ENCODE data around the gene OPRL1.
"Not testable (repeated sequence)": the region's sequence is repeated elsewhere in the genome, so short reads cannot be mapped to it uniquely, and the experiment has no call there.

OPRL1 gene

DNA sequence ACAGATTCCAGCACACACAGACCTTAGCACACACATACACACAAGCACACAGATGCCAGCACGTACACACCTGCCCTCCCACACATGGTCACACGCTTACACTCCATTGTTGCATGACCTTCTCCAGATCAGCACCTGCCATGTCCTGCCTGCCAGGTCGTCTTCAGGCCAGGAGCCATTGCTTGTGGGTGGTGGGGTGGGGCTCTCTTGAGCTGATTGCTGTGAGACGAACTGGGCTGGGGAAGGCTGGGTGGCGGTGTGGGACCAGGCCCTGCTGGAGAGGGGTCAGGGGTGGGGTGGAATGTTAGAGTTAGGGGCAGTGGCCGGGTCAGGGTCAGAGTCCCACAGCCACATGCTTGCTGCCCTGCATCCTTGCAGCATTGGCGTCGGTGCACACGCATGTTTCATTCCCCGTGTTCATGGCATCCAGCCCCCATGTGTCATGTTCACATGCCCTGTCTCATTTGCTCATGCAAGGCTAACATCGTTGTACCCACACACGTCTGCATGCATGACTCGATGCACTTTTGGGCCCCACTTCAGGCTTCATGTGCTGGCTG lies 34.0 kb downstream of the OPRL1 start:
- FAIRE-seq = no peak
- no peak for DNase-seq (ENCODE audit: insufficient read length, low spot score)
- TF ChIP-seq, protein P1, sequence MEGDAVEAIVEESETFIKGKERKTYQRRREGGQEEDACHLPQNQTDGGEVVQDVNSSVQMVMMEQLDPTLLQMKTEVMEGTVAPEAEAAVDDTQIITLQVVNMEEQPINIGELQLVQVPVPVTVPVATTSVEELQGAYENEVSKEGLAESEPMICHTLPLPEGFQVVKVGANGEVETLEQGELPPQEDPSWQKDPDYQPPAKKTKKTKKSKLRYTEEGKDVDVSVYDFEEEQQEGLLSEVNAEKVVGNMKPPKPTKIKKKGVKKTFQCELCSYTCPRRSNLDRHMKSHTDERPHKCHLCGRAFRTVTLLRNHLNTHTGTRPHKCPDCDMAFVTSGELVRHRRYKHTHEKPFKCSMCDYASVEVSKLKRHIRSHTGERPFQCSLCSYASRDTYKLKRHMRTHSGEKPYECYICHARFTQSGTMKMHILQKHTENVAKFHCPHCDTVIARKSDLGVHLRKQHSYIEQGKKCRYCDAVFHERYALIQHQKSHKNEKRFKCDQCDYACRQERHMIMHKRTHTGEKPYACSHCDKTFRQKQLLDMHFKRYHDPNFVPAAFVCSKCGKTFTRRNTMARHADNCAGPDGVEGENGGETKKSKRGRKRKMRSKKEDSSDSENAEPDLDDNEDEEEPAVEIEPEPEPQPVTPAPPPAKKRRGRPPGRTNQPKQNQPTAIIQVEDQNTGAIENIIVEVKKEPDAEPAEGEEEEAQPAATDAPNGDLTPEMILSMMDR (IDR thresholded peaks at IDR 0.05; ENCODE audit: insufficient read depth, missing control alignments) = no peak

DNA sequence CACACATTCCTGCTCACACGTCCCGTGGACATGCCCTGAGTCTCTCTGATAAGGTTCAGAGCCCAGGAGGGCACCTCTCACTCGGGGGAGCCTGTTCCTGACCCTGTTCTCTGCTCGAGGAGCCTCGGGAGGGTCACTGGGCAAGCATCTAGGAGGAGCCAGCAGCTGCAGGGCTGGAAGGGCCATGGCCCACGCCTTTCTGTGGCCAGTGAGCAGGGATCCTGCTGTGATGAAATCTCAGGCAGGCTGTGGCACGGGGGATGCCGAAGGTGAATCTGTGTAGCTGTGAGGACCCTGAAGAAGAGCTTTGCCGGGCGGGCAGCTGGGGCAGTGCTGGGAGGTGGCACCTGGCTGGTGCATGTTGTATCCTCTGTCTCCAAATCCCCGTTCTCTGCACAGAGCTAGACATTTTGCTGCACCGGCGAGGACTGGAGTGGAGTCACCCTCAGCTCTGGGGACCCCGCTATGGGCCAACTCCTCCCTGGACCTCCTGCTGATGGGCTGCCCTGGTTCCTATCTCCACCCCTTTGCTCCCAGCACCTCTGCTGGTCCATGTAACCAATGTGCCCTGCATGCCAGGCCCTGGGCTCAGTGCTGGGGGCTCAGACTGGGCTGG lies 34.6 kb downstream of the OPRL1 start:
- TF ChIP-seq, protein P1 (IDR thresholded peaks at IDR 0.05; ENCODE audit: insufficient read depth, missing control alignments) = no peak
- FAIRE-seq = no peak
- no peak for DNase-seq (ENCODE audit: insufficient read length, low spot score)

DNA sequence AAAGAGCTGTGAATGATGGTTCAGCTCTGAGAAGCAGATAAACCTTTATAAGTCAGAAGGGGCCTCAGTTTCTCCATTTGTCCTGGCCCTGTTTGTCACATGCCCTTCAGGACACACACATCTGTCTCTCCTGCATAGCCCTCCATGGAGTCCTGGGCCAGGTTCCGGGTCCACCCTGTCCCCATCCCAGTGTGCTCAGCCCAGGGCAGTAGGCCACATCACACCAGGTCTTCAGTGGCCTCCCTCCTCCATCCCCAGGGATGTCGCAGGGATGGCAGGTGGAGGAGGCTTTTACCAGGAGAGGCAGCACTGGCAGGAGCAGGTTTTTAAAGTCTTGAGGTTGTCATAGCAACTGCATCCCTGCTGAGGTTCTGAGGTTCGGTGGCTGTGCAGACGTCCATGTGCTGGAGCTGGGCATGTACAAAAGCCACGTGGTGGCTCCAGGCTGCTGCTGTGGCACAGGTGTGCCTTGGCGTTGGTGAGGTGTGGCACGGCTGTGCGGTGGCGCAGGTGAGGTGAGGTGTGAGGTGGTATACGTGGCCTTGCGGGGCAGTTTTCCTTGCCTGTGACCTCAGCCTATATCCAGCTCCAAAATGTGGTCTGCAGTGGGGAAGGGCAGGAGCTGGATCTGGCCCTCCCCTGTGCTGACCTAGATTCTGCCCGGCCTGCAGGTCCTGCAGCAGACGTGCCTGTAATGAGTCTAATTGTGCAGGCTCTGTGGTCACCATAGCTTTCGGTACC lies 35.5 kb downstream of the OPRL1 start:
- FAIRE-seq = no peak
- TF ChIP-seq, protein P1 (IDR thresholded peaks at IDR 0.05; ENCODE audit: insufficient read depth, missing control alignments) = no peak
- no peak for DNase-seq (ENCODE audit: insufficient read length, low spot score)

DNA sequence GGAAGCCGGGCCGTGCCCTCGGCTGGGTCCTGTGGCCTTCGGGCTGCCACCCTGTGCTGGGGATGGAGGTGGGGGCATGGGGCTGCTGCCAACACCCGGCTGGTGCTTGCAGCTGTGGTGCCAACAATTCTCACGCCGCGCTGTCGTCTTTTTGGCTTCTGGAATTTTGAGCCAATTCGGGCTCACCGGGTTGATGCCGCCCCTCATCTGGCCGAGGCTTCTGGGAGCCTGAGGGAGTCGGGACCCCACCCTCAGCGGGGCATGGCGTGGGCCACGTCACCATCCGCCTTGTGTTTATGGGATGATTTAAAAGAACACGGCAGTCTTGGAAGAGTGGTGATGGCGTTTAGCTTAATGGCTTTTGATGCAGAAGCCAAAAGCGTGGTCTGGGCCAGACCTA lies 36.1 kb downstream of the OPRL1 start:
- DNase-seq (ENCODE audit: insufficient read length, low spot score) (no peak), FAIRE-seq (no peak)
- TF ChIP-seq, protein P1 (IDR thresholded peaks at IDR 0.05; ENCODE audit: insufficient read depth, missing control alignments) = no peak

DNA sequence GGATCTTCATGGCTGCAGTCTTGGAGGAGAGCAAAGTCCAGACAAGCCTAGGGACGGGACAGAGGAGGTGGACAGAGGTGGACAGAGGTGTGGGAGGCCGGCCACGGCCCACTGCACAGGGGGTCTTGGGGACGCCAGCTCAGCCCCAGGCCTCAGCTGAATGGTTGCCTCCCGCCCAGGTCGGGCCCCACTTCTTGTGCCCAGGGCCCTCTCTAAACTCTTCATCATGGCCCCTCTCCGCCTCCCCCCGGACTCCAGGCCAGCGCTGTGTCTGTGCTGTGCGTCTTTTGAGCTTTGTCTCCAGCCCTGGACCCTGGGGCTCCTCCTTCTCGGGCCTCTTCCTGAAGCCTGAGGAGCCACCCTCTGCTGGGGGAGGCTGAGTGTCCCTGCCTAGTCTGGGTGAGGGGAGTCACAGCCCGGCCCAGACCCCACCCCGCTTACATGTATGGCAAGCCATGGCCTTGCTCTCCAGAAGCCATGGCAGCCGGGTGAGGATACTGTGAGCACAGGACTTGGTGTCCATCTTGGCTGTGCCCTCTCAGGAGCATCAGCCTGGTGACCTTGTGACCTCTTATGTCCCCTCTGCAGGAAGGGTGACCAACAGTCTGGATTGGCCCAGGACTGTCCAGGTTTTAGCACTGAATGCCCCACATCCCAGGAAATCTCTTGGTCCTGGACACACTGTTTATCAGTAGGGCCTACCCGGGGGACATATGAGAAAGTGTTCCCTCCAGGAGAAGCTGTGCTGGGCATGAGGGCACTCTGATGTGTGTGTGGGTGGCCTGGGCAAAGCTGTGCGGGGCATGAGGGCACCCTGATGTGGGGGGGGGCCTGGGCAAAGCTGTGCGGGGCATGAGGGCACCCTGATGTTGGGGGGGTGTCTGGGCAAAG lies 36.9 kb downstream of the OPRL1 start:
- DNase-seq (ENCODE audit: insufficient read length, low spot score) = no peak
- no peak for FAIRE-seq
- TF ChIP-seq, protein P1 (IDR thresholded peaks at IDR 0.05; ENCODE audit: insufficient read depth, missing control alignments) = no peak

DNA sequence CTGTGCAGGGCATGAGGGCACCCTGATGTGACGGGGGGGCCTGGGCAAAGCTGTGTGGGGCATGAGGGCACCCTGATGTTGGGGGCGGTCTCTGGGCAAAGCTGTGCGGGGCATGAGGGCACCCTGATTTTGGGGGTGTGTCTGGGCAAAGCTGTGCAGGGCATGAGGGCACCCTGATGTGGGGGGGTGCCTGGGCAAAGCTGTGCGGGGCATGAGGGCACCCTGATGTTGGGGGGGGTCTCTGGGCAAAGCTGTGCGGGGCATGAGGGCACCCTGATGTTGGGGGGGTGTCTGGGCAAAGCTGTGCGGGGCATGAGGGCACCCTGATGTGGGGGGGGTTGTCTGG lies 37.5 kb downstream of the OPRL1 start:
- FAIRE-seq; DNase-seq (ENCODE audit: insufficient read length, low spot score): not testable (repeated sequence)

DNA sequence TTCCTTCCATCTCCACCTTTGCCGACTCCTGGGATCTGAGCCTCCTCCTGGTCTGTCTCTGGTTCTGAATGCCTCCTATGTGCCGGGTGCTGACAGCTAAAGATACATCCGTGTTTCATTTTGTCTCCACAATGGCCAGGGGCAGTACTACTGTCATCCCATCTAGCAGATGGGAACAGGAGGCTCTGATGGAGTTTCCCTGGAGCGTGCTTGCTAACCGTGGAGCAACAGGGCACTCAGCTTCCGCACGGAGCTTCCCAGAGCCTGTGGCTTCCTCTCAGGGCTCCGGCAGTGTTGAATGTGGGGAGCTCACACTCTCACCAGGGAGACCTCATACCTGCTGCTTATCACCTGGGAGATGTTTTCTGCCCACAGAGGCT lies 39.4 kb downstream of the OPRL1 start:
- no peak for FAIRE-seq
- DNase-seq (ENCODE audit: insufficient read length, low spot score) = no peak
- TF ChIP-seq, protein P1 (IDR thresholded peaks at IDR 0.05; ENCODE audit: insufficient read depth, missing control alignments) = no peak
